Astrocyte (in vitro differentiated cells and primary cell): Measurements from ENCODE around the gene ZBTB7B. TPM values are rescaled to one million over a fixed set of nuclear protein-coding genes. Genes with fewer than 3 reads are reported as not detected.

Experiments used
- DNase-seq: peaks from one replicate; pipeline ENCODE4 v3.0.0-alpha.2; 2010; ENCODE audit warnings: low read depth
- FAIRE-seq: peaks from 2 replicates; lab custom pipeline; 2011; peaks lifted over from hg19 to GRCh38; lab: Jason Lieb, UNC
- H2AFZ ChIP-seq: 2 replicates; pipeline ENCODE4 v1.6.0; 2012; ENCODE audit warnings: low read depth, low read length, inconsistent platforms
- H3K27ac ChIP-seq: 2 replicates; pipeline ENCODE4 v1.5.1; 2011; ENCODE audit warnings: low read depth, low read length, inconsistent platforms
- H3K27me3 ChIP-seq: 2 replicates; pipeline ENCODE4 v1.6.0; 2011; ENCODE audit warnings: low read length, inconsistent platforms; ENCODE audit not compliant: insufficient read depth
- H3K36me3 ChIP-seq: 2 replicates; pipeline ENCODE4 v1.5.1; 2011; ENCODE audit warnings: low read length, inconsistent platforms; ENCODE audit not compliant: insufficient read depth
- H3K4me1 ChIP-seq: 2 replicates; pipeline ENCODE4 v1.5.1; 2011; ENCODE audit warnings: low read length, inconsistent platforms; ENCODE audit not compliant: insufficient read depth
- H3K4me2 ChIP-seq: 2 replicates; pipeline ENCODE4 v1.6.0; 2012; ENCODE audit warnings: low read length, inconsistent platforms
- H3K4me3 ChIP-seq: 2 replicates; pipeline ENCODE4 v1.5.1; 2011; ENCODE audit warnings: low read depth, mild to moderate bottlenecking, low read length, inconsistent platforms; ENCODE audit not compliant: insufficient read depth
- H3K79me2 ChIP-seq: 2 replicates; pipeline ENCODE4 v1.6.0; 2012; ENCODE audit warnings: mild to moderate bottlenecking, low read length, inconsistent platforms; ENCODE audit not compliant: insufficient read depth
- H3K9ac ChIP-seq: 2 replicates; pipeline ENCODE4 v1.6.0; 2012; ENCODE audit warnings: mild to moderate bottlenecking, low read length, inconsistent platforms
- H3K9me3 ChIP-seq: 2 replicates; pipeline ENCODE4 v1.5.1; 2012; ENCODE audit warnings: low read depth, mild to moderate bottlenecking, low read length, inconsistent platforms; ENCODE audit not compliant: insufficient read depth
- H4K20me1 ChIP-seq: 2 replicates; pipeline ENCODE4 v1.6.0; 2012; ENCODE audit warnings: low read length, inconsistent platforms; ENCODE audit not compliant: insufficient read depth
- H3K27ac Mint-ChIP-seq: one replicate; pipeline ENCODE4 v1.8.0; 2021; ENCODE audit warnings: mild to moderate bottlenecking, mixed read lengths; ENCODE audit not compliant: unreplicated experiment
- H3K27me3 Mint-ChIP-seq: one replicate; pipeline ENCODE4 v1.8.0; 2021; ENCODE audit warnings: low read depth, mixed read lengths; ENCODE audit not compliant: unreplicated experiment
- H3K36me3 Mint-ChIP-seq: one replicate; pipeline ENCODE4 v1.8.0; 2021; ENCODE audit warnings: low read depth, mixed read lengths; ENCODE audit not compliant: unreplicated experiment
- H3K4me1 Mint-ChIP-seq: one replicate; pipeline ENCODE4 v1.8.0; 2021; ENCODE audit warnings: low read depth, mixed read lengths; ENCODE audit not compliant: unreplicated experiment
- H3K4me3 Mint-ChIP-seq: one replicate; pipeline ENCODE4 v1.8.0; 2021; ENCODE audit warnings: mild to moderate bottlenecking, moderate library complexity, mixed read lengths; ENCODE audit not compliant: unreplicated experiment
- H3K9me3 Mint-ChIP-seq: one replicate; pipeline ENCODE4 v1.8.0; 2021; ENCODE audit warnings: mild to moderate bottlenecking, mixed read lengths; ENCODE audit not compliant: unreplicated experiment
- CTCF ChIP-seq: IDR thresholded peaks from 2 replicates; pipeline ENCODE4 v1.5.1; 2011; ENCODE audit warnings: low read depth, mild to moderate bottlenecking, inconsistent platforms, low read length, moderate library complexity; ENCODE audit not compliant: insufficient read depth
- EZH2 ChIP-seq: IDR thresholded peaks from 2 replicates; pipeline ENCODE4 v1.6.1; 2012; ENCODE audit warnings: mild to moderate bottlenecking, low read length, inconsistent platforms; ENCODE audit not compliant: insufficient read depth
- total RNA-seq: library from RNA; stranded (reverse); gene quantifications from 2 replicates; pipeline ENCODE4 v1.2.1, GENCODE V29; 2021

The ZBTB7B gene
- total RNA-seq, 1 donor from 2014 or later: 46.1 TPM

GRCh38 chr1:155007251-155007828 lies 4.7 kb downstream of the ZBTB7B start:
- H3K4me1 ChIP-seq: peaks cover 15% of the 10 kb centered on the region
- H3K79me2 ChIP-seq: peaks cover 53% of the 10 kb centered on the region
- no peaks in the 10 kb centered on the region for H3K27me3 ChIP-seq
- Mint-ChIP-seq H3K27me3 (no peaks in the 10 kb centered on the region), H3K4me3 (no peak overlapping the region), H3K9me3 (no peaks in the 10 kb centered on the region), H3K4me1 (peaks cover 10% of the 10 kb centered on the region), H3K27ac (no peak overlapping the region), H3K36me3 (peaks cover 6% of the 10 kb centered on the region)
- FAIRE-seq (no peak), DNase-seq (no peak)
- H4K20me1 ChIP-seq: peaks cover 47% of the 10 kb centered on the region
- TF ChIP-seq CTCF (no peak), EZH2 (no peak)
- H3K4me3 ChIP-seq: no peak overlapping the region
- H3K9ac ChIP-seq: no peak overlapping the region
- H3K27ac ChIP-seq: no peak overlapping the region
- no peaks in the 10 kb centered on the region for H3K9me3 ChIP-seq
- H3K4me2 ChIP-seq: no peak overlapping the region
- H2AFZ ChIP-seq: no peak overlapping the region
- no peaks in the 10 kb centered on the region for H3K36me3 ChIP-seq

GRCh38 chr1:155008015-155008941 lies 5.7 kb downstream of the ZBTB7B start:
- Histone ChIP-seq H3K9ac (no peak overlapping the region), H4K20me1 (peaks cover 57% of the 10 kb centered on the region), H3K36me3 (no peaks in the 10 kb centered on the region), H2AFZ (no peak overlapping the region), H3K9me3 (no peaks in the 10 kb centered on the region), H3K27ac (no peak overlapping the region), H3K4me1 (peaks cover 15% of the 10 kb centered on the region), H3K79me2 (peaks cover 47% of the 10 kb centered on the region), H3K4me3 (no peak overlapping the region), H3K4me2 (no peak overlapping the region), H3K27me3 (no peaks in the 10 kb centered on the region)
- no peak for TF ChIP-seq CTCF
- TF ChIP-seq EZH2: no peak
- no peak overlapping the region for H3K4me3 Mint-ChIP-seq
- H3K36me3 Mint-ChIP-seq: peaks cover 12% of the 10 kb centered on the region
- peaks cover 14% of the 10 kb centered on the region for H3K4me1 Mint-ChIP-seq
- DNase-seq (no peak), FAIRE-seq (no peak)
- no peaks in the 10 kb centered on the region for H3K27me3 Mint-ChIP-seq
- H3K27ac Mint-ChIP-seq: no peak overlapping the region
- no peaks in the 10 kb centered on the region for H3K9me3 Mint-ChIP-seq

GRCh38 chr1:155009221-155009711 lies 6.7 kb downstream of the ZBTB7B start:
- H3K4me3 ChIP-seq: no peak overlapping the region
- H3K9me3 ChIP-seq: no peaks in the 10 kb centered on the region
- H3K4me3 Mint-ChIP-seq: no peak overlapping the region
- peaks cover 11% of the 10 kb centered on the region for H3K4me1 Mint-ChIP-seq
- no peak overlapping the region for H3K27ac Mint-ChIP-seq
- H3K36me3 Mint-ChIP-seq: peaks cover 11% of the 10 kb centered on the region
- no peak for TF ChIP-seq CTCF
- TF ChIP-seq EZH2: no peak
- peaks cover 64% of the 10 kb centered on the region for H4K20me1 ChIP-seq
- no peak overlapping the region for H3K4me2 ChIP-seq
- H3K27me3 Mint-ChIP-seq: no peaks in the 10 kb centered on the region
- no peak overlapping the region for H2AFZ ChIP-seq
- no peaks in the 10 kb centered on the region for H3K27me3 ChIP-seq
- H3K4me1 ChIP-seq: peaks cover 13% of the 10 kb centered on the region
- no peak overlapping the region for H3K27ac ChIP-seq
- FAIRE-seq (no peak), DNase-seq (no peak)
- no peaks in the 10 kb centered on the region for H3K36me3 ChIP-seq
- no peak overlapping the region for H3K9ac ChIP-seq
- H3K9me3 Mint-ChIP-seq: no peaks in the 10 kb centered on the region
- peaks cover 39% of the 10 kb centered on the region for H3K79me2 ChIP-seq
